HepG2 (cell line): Measurements from ENCODE around the gene ZNF687. TPM values are rescaled to one million over a fixed set of nuclear protein-coding genes. Genes with fewer than 3 reads are reported as not detected.

Experiments used
- ATAC-seq: fragments of 200-7000 bp; cut with Tn5 transposase; 3 replicates; pipeline ENCODE4 v1.9.1; 2020; ENCODE audit warnings: mild to moderate bottlenecking, moderate library complexity
- BruUV-seq: library from RNA; stranded (reverse); fragments of 400-500 nt; replicated peaks from 2 replicates; lab custom pipeline; 2021; lab: Mats Ljungman, UMichigan
- CTCF ChIA-PET: fragments of 300-600 bp; formaldehyde crosslinking; extraction: SDS; loops from one replicate; lab custom pipeline; 2021; ENCODE audit warnings: low total read pairs, inconsistent platforms, low intra/inter-chr PET ratio; lab: Yijun Ruan, JAX
- POLR2A ChIA-PET: fragments of 350-600 bp; sonication (Branson Sonifier 250); formaldehyde crosslinking; loops from one replicate; lab custom pipeline; 2020; ENCODE audit warnings: antibody characterized with exemption, inconsistent platforms; lab: Yijun Ruan, JAX
- DNase-seq: peaks from one replicate; pipeline ENCODE4 v3.0.0-alpha.2; 2015; ENCODE audit warnings: low spot score
- FAIRE-seq: peaks from 3 replicates; lab custom pipeline; 2011; peaks lifted over from hg19 to GRCh38; lab: Jason Lieb, UNC
- H2AFZ ChIP-seq: one replicate; pipeline ENCODE4 v1.6.1; 2011; ENCODE audit warnings: low read length, inconsistent platforms
- H3K27ac ChIP-seq: fragments of 300-600 bp; 3 replicates; pipeline ENCODE4 v1.8.0; 2011; ENCODE audit warnings: mixed run types, mild to moderate bottlenecking, mixed read lengths, low read length, inconsistent platforms; ENCODE audit not compliant: insufficient read depth; ENCODE audit errors: extremely low read length
- H3K27me3 ChIP-seq, 2 experiments: fragments of 200-600 bp in 1 of 2; 2 replicates in 1 of 2; 3 replicates in 1 of 2; pipeline versions ENCODE4 v1.6.0 to v1.8.0; 2011; ENCODE audit warnings: low read length in 2 of 2, mild to moderate bottlenecking in 2 of 2, moderate library complexity in 2 of 2, inconsistent platforms in 1 of 2; ENCODE audit not compliant: insufficient read depth in 2 of 2, control insufficient read depth in 1 of 2
- H3K36me3 ChIP-seq, 2 experiments: fragments of 200-600 bp in 1 of 2; replicated peaks in 1 of 2; 2 replicates in 1 of 2; 3 replicates in 1 of 2; pipeline versions ENCODE4 v1.5.1 to v1.8.0; 2011; ENCODE audit warnings: low read length in 2 of 2, inconsistent platforms in 1 of 2; ENCODE audit not compliant: insufficient read depth in 2 of 2, control insufficient read depth in 1 of 2
- H3K4me1 ChIP-seq: 2 replicates; pipeline ENCODE4 v1.5.1; 2012; ENCODE audit warnings: low read length, inconsistent platforms; ENCODE audit not compliant: insufficient read depth
- H3K4me2 ChIP-seq: 2 replicates; pipeline ENCODE4 v1.6.0; 2011; ENCODE audit warnings: low read depth, low read length, inconsistent platforms
- H3K4me3 ChIP-seq, 3 experiments: fragments of 200-600 bp in 1 of 3; sonication (generic), shearing (Covaris generic) in 1 of 3; replicated peaks in 1 of 3; 2 replicates each; pipeline ENCODE4 v1.5.1; 2011 to 2016; ENCODE audit warnings: low read length in 3 of 3, inconsistent platforms in 2 of 3, low read depth in 2 of 3, mild to moderate bottlenecking in 2 of 3, control low read depth in 1 of 3, mixed read lengths in 1 of 3; ENCODE audit not compliant: insufficient read depth in 1 of 3
- H3K79me2 ChIP-seq: one replicate; pipeline ENCODE4 v1.6.1; 2011; ENCODE audit warnings: low read length, inconsistent platforms; ENCODE audit not compliant: insufficient read depth
- H3K9ac ChIP-seq: 2 replicates; pipeline ENCODE4 v1.6.0; 2011; ENCODE audit warnings: mild to moderate bottlenecking, low read depth, low read length, inconsistent platforms; ENCODE audit not compliant: insufficient read depth
- H3K9me3 ChIP-seq: 2 replicates; pipeline ENCODE4 v1.5.1; 2012; ENCODE audit warnings: mild to moderate bottlenecking, low read length
- H4K20me1 ChIP-seq: 2 replicates; pipeline ENCODE4 v1.6.0; 2011; ENCODE audit warnings: inconsistent platforms, mild to moderate bottlenecking, low read length, moderate library complexity; ENCODE audit not compliant: insufficient read depth
- ZNF10 ChIP-seq: sonication (generic); formaldehyde crosslinking; IDR thresholded peaks from 2 replicates; pipeline ENCODE4 v1.4.0; 2020; ENCODE audit warnings: mild to moderate bottlenecking, low read depth, missing genetic modification reagents, borderline replicate concordance
- ZNF879 ChIP-seq: sonication (generic); formaldehyde crosslinking; IDR thresholded peaks from 2 replicates; pipeline ENCODE4 v1.8.1; 2023; ENCODE audit warnings: missing genetic modification reagents
- WGBS: methylation state at CpG from one replicate; pipeline ENCODE4 v1.1.6; 2017; ENCODE audit warnings: low lambda C conversion rate; 5-methylcytosine and 5-hydroxymethylcytosine counted together
- in situ Hi-C: cut with HindIII; loops from 2 replicates; pipeline ENCODE4 v1.10.0; 2017; ENCODE audit warnings: low pct_unique_long_range_greater_than_20kb; ENCODE audit not compliant: extremely low pct_ligation_motif_present
- intact Hi-C: fragments of 100-400 bp; cut with micrococcal nuclease; formaldehyde crosslinking; loops from one replicate; pipeline ENCODE4 v1.10.0; 2022; ENCODE audit not compliant: unreplicated experiment
- polyA plus RNA-seq, 8 experiments: library from polyadenylated mRNA; depleted of rRNA in 3 of 8; stranded (reverse) in 7 of 8; unstranded in 1 of 8; fragments of >200 nt; fragmentation: Illumina TruSeq in 4 of 8; extraction: Trizol in 4 of 8; gene quantifications; 2 replicates each; pipeline versions ENCODE4 v1.2.1 to v1.2.3, GENCODE V29; 2011 to 2016; ENCODE audit warnings: low read depth in 4 of 8, missing spikeins in 1 of 8, mixed read lengths in 1 of 8; ENCODE audit not compliant: insufficient read depth in 1 of 8
- total RNA-seq, 5 experiments: library from RNA; depleted of rRNA; stranded (reverse); fragments of >200 nt; fragmentation: Illumina TruSeq; extraction: Trizol; gene quantifications; 2 replicates each; pipeline ENCODE4 v1.2.3, GENCODE V29; 2016; ENCODE audit warnings: low read depth in 1 of 5
- TF ChIP-seq, protein P1 (sequence below): sonication (generic); formaldehyde crosslinking; IDR thresholded peaks from 2 replicates; pipeline ENCODE4 v1.4.0; 2020; ENCODE audit warnings: mild to moderate bottlenecking, missing genetic modification reagents, borderline replicate concordance
- TF ChIP-seq, protein P2 (sequence below): sonication (generic); IDR thresholded peaks from 2 replicates; pipeline ENCODE4 v1.6.1; 2016; ENCODE audit warnings: low read depth, borderline replicate concordance

ZNF687 gene
- total and polyA plus RNA-seq, 2 of the 13 experiments (the other 11 are each of a cell fraction or from before 2014, with no cell fraction given) = 14.1 to 16.5 TPM

DNA sequence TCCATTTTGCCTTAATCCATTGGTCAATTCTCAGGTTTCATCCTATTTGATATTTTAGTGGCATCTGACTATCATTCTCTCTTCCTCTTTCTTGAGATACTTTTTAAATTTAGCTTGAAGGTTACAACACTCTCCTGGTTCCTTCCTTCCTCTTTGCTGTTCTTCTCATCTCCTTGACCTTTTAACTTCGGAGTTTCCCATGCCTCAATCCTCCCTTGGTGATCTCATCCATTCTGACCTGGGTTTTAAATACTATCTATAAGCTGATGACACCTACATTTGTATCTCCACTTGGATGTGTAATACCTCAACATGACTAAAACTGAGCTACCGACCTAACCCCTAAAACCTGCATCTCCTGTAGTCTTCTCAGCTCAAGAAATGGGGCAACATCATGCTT lies 4.8 kb upstream of the ZNF687 start:
- Histone ChIP-seq H2AFZ (no peak overlapping the region), H3K27me3 (no peaks in the 10 kb centered on the region; a peak in 1 of 5 replicates), H3K79me2 (no peaks in the 10 kb centered on the region), H3K4me3 (no peak overlapping the region), H3K9ac (no peak overlapping the region), H3K27ac (no peak overlapping the region), H3K4me2 (no peak overlapping the region), H3K9me3 (no peaks in the 10 kb centered on the region), H3K4me1 (peaks cover 7% of the 10 kb centered on the region; the same call in 1 of the 2 replicates), H3K36me3 (no peaks in the 10 kb centered on the region), H4K20me1 (no peaks in the 10 kb centered on the region)
- no peak for DNase-seq
- in situ Hi-C loops = no loop called here
- ChIA-PET CTCF (no interaction called here), POLR2A (interaction anchor here (1.1 kb wide), 1 partner anchor 23 kb away, joined by 3 read pairs; the partner anchor contains the start of gene PSMD4)
- intact Hi-C loops = no loop called here
- no TSS peak for BruUV-seq
- 68% methylated on average over 2 of the region's 2 CpGs for WGBS
- no peak for ATAC-seq
- no peak for FAIRE-seq
- TF ChIP-seq ZNF10 (CRISPR knock-in tag) (no peak), ZNF879 (CRISPR knock-in tag) (no peak)
- TF ChIP-seq, protein P1, sequence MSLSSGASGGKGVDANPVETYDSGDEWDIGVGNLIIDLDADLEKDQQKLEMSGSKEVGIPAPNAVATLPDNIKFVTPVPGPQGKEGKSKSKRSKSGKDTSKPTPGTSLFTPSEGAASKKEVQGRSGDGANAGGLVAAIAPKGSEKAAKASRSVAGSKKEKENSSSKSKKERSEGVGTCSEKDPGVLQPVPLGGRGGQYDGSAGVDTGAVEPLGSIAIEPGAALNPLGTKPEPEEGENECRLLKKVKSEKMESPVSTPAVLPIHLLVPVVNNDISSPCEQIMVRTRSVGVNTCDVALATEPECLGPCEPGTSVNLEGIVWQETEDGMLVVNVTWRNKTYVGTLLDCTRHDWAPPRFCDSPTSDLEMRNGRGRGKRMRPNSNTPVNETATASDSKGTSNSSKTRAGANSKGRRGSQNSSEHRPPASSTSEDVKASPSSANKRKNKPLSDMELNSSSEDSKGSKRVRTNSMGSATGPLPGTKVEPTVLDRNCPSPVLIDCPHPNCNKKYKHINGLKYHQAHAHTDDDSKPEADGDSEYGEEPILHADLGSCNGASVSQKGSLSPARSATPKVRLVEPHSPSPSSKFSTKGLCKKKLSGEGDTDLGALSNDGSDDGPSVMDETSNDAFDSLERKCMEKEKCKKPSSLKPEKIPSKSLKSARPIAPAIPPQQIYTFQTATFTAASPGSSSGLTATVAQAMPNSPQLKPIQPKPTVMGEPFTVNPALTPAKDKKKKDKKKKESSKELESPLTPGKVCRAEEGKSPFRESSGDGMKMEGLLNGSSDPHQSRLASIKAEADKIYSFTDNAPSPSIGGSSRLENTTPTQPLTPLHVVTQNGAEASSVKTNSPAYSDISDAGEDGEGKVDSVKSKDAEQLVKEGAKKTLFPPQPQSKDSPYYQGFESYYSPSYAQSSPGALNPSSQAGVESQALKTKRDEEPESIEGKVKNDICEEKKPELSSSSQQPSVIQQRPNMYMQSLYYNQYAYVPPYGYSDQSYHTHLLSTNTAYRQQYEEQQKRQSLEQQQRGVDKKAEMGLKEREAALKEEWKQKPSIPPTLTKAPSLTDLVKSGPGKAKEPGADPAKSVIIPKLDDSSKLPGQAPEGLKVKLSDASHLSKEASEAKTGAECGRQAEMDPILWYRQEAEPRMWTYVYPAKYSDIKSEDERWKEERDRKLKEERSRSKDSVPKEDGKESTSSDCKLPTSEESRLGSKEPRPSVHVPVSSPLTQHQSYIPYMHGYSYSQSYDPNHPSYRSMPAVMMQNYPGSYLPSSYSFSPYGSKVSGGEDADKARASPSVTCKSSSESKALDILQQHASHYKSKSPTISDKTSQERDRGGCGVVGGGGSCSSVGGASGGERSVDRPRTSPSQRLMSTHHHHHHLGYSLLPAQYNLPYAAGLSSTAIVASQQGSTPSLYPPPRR = no peak
- TF ChIP-seq, protein P2, sequence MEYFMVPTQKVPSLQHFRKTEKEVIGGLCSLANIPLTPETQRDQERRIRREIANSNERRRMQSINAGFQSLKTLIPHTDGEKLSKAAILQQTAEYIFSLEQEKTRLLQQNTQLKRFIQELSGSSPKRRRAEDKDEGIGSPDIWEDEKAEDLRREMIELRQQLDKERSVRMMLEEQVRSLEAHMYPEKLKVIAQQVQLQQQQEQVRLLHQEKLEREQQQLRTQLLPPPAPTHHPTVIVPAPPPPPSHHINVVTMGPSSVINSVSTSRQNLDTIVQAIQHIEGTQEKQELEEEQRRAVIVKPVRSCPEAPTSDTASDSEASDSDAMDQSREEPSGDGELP = no peak
